NCI-H82 treated with DMSO at 0.1 percent for 48 hours (cell line): ENCODE results near the gene KLRF1.

Experiments
- DNase-seq: peaks from one replicate; lab custom pipeline; 2025; ENCODE audit not compliant: unreplicated experiment; lab: John Stamatoyannopoulos, UW

KLRF1 gene

DNA sequence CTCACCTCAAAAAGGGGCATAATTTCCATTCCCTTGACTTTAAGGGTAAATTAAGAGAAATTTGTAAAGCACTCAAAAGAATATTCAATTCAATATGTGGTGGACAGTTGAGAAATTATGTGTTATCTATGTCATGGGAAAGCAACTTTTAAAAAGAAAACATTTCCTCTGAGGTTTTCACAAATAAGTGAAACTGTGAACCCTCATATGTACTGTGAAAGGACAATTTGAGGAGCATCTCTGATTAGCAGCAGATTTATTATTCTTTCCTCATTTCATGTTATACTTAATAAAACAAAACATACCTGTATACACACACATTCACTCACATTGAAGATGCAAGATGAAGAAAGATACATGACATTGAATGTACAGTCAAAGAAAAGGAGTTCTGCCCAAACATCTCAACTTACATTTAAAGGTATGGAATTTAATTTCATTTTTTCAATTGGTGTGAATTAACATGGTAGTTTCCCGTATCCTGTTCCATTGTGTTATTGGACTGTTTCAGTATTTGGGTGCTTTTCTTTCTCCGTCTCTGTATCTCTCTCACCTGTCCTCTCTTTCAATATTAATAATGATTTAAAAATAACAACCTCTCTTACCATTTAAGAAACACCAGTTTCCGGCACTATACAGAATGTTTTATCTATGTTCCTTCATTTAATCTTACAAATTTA is at the start of gene KLRF1:
Gene KLRF1 (plus strand): TSS at position 273 of the 680 bp plus-strand sequence. CDS start 64 bp downstream, at position 337.
- DNase-seq = no peak

- no peak for DNase-seq
Observed at GRCh38 chr12:9779209-9779608, 48.1 kb upstream of the KLRF1 start.

GRCh38 chr12:9781360-9781759 is 45.9 kb upstream of the KLRF1 start:
- DNase-seq = no peak

DNA sequence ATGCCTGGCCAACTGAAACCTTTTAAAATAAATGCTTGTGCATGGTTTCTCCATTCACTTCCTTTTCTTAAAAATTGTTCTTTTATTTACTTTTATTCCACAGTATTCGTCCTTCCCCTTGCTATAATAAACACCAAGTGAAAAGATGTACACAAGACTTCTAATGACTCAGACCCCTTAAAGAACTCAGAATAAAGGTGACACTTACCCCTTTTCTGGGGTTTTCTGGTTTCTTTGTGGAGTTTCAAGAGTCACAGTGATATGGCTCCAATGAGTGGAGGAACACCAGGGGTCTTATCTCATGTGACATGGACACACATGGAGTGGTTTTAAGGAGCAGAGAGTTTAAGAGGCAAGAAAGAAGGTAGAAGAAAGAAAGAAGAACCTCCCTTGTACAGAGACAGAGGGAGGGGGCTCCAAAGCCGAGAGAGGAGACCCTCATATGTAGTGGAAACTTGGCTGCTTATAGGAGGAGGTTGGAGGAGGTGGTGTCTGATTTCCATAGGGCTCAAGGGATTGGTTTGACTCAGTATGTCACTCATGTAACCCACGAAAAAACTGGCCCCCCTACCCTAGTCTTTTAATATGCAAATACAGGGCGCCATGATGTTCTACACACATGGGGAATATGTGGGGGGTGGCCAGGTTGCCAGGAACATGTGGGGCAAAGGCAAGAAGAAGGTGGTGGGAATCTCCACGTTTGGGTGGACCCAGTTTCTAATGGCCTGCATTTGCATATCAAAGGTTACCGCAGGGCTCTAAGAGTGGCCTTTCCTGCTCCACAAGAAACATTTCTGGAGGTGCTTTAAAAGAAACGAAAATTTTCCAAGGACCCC is 44.5 kb upstream of the KLRF1 start:
- no peak for DNase-seq

- DNase-seq = no peak
Observed at GRCh38 chr12:9784326-9784725, 43.0 kb upstream of the KLRF1 start.

- DNase-seq = no peak
Observed at GRCh38 chr12:9784816-9785215, 42.5 kb upstream of the KLRF1 start.

DNA sequence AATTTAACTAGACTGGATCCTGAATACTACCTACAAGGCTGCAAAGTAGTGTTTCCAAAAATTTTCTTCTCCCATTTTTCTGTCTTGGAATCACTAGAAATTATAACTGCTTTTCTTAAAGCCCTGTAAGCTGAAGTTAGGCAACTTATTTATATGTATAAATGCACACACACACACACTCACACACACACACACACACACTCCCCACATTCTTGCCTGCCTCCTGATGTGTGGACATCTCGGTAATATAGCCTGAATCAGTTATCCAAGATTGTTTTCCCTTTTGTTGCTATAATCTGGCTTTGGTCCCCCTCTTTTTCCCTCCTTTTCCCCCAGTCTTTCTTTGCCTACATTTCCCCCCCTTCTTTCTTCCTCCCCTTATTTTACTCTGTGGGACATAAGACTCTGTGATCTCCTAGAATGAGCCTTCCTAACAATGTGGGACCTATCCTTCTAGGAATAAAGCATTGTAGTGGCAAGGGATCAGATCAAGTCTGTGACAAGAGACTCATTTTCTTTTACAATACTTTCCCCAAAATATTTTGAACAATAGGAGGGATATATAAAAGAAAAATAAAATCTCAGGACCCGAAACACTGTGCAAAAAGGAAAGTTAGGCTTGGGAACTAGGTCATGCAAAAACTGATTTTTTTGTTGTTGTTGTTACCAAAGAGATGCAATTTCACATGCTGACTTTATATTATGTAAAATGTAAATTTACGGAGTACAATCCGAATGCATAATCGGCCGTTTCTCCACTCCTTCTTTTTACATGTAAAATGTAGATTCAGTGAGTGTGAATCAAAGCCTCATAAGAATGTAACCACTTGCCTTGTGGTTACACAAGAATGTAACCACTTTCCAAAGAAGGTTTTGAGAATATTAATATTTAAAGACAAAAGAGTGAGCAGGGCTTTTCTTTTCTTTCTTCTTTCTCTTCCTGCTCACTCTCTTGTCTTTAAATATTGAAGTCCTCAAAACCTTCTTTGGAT is 40.3 kb upstream of the KLRF1 start:
- no peak for DNase-seq

GRCh38 chr12:9792185-9792900 is 34.9 kb upstream of the KLRF1 start:
- no peak for DNase-seq

- DNase-seq = no peak
Observed at GRCh38 chr12:9792961-9793617, 34.2 kb upstream of the KLRF1 start.

GRCh38 chr12:9793779-9794395 is 33.4 kb upstream of the KLRF1 start:
- DNase-seq = no peak

- no peak for DNase-seq
Observed at GRCh38 chr12:9794484-9795093, 32.7 kb upstream of the KLRF1 start.

GRCh38 chr12:9795945-9796344 is 31.3 kb upstream of the KLRF1 start:
- no peak for DNase-seq

DNA sequence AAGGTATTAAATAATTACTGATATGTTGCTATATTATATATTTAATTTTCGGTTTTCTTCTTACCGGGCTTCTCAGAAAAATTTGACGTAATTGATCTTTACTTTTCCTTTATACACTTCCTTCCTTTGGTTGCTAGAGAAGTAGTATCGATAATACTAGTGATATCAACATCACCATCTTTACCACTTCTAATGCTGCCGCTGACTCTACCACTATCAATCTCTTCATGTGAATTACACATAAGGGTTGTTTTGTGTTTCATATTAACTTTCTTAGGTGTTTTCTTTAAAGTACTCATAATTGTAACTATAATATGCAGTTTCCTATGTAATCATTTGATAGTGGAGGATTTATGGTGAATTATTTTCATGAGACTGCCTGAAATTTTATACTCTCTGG is 30.9 kb upstream of the KLRF1 start:
- DNase-seq = no peak

GRCh38 chr12:9796971-9797370 is 30.3 kb upstream of the KLRF1 start:
- no peak for DNase-seq

DNA sequence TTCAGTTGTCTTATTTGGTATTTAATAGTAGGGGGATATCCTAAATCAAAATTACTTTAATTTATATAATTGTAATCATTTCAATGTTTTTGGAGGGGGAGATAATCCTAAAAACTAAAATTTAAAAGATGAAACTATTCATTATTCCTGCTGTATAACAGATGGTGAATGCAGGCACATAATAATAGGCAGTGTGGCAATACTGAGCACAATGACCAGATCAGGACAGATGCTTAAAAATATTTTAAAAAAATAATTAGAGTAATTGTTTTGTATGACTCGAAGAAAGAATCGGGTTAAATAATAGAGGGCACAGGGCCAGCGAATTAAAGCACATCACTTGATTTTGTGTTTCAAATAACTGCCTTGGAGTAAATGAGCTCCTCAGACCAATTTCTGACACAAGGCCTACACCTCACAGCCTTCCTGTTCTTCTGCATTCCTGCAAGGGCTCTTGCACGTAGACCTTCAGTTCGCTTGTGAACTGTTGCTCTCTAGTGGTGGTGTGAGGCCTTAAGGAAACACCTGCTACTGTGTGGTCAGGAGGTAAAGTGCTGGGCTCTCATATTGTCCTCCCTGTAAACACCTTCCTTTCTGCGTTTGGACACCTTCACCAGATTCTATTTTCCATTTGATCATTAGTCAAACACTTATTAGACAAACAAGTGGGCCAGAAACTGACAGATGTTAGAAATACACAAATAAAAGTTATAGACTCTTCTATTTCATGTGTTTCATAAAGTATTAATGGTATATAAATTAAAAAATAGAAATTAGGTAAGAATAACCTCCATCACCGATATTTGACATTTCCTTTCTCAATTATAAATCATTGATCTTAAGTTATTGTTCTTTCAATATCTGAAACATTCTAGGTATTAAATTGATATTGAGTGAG is 29.3 kb upstream of the KLRF1 start:
- DNase-seq = peak; percentile 0

DNA sequence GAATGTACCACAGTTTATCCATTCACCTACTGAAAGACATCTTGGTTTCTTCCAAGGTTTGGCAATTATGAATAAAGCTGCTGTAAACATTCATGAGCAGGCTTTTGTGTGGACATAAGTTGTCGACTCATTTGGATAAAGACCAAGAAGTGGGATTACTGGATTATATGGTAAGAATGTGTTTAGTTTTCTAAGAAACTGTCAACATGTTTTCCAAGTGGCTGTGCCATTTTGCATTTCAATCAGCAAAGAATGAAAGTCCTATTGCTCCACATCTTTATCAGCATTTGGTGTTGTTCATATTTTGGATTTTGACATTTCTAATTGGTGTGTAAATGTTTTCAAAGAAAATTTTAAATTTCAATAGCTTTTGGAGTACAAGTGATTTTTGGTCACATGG is 27.3 kb upstream of the KLRF1 start:
- DNase-seq = no peak

DNA sequence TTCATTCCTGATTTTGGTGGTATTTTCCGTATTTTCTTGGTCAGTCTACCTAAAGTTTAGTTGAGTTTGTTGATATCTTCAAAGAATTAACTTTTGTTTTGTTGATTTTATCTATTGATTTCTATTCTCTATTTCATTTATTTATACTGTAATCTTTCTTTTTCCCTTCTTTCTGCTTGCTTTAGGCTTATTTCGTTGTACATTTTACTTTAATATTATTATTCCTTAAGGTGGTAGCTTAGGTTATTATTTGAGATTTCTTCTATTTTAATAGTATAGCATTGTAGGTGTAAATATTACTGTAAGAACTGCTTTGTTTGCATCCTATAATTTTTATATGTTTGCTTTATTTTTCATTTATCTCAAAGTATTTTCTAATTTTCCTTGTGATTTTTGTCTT is 21.4 kb upstream of the KLRF1 start:
- DNase-seq = no peak

DNA sequence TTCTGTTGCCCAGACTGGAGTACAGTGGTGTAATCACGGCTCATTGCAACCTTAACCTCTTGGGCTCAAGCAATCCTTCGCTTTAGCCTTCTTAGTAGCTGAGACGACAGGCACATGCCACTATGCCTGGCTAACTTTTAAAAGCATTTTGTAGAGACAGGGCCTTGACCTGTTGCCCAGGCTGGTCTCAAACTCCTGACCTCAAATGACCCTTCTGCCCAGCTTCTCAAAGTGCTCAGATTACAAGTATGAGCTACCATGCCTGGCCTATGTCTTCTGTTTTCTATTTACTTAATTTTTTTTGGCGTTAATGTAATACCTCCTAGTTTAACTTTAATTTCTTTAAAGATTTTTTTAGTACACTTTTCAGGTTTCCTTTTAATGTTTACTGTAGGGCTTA is 20.6 kb upstream of the KLRF1 start:
- no peak for DNase-seq
